ENCODE results near the gene TEX2. TPM values are rescaled to one million over a fixed set of nuclear protein-coding genes. Genes with fewer than 3 reads are reported as not detected.

Gene TEX2
- total and polyA plus RNA-seq, 2 of the 13 experiments (the other 11 are each of a cell fraction or from before 2014, with no cell fraction given): 21.4 to 37.7 TPM

DNA sequence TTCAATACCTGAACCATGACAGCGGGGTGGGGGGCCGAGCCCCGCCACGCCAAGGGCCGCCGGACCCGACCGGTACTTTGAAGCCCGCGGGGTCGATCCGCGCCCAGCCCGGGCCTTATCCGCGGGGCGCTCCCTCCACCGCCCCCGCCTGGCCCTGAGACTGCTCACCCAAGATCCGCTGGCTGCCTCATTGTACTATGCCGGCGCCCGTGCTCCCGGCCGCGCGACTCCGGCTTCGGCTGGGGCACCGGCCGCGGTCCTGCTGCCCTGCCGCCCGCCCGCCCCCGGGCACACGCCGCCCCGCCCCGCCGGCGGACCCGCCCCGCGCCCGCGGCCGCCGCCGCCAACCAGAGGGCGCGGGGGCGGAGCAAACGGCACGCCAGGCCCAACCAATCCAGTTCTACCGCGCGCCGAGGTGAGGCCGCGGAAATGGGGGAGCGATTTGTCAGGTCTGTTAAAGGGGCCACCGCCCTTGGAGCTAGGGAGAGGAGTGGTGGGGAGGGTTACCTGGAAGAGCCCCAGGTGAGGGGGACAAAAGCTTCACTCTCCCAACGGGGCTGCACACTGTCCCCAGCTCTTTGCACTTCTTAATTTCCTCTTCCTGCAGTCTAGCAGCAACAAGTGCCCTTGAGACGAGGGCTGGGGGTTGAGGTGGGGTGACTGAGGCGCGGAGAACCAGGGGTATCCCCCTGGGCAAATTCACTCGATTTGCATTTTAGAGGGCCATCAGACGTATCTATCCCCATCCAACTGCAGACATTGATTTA lies at the start of gene TEX2 (continued):
- TF ChIP-seq, protein P1, sequence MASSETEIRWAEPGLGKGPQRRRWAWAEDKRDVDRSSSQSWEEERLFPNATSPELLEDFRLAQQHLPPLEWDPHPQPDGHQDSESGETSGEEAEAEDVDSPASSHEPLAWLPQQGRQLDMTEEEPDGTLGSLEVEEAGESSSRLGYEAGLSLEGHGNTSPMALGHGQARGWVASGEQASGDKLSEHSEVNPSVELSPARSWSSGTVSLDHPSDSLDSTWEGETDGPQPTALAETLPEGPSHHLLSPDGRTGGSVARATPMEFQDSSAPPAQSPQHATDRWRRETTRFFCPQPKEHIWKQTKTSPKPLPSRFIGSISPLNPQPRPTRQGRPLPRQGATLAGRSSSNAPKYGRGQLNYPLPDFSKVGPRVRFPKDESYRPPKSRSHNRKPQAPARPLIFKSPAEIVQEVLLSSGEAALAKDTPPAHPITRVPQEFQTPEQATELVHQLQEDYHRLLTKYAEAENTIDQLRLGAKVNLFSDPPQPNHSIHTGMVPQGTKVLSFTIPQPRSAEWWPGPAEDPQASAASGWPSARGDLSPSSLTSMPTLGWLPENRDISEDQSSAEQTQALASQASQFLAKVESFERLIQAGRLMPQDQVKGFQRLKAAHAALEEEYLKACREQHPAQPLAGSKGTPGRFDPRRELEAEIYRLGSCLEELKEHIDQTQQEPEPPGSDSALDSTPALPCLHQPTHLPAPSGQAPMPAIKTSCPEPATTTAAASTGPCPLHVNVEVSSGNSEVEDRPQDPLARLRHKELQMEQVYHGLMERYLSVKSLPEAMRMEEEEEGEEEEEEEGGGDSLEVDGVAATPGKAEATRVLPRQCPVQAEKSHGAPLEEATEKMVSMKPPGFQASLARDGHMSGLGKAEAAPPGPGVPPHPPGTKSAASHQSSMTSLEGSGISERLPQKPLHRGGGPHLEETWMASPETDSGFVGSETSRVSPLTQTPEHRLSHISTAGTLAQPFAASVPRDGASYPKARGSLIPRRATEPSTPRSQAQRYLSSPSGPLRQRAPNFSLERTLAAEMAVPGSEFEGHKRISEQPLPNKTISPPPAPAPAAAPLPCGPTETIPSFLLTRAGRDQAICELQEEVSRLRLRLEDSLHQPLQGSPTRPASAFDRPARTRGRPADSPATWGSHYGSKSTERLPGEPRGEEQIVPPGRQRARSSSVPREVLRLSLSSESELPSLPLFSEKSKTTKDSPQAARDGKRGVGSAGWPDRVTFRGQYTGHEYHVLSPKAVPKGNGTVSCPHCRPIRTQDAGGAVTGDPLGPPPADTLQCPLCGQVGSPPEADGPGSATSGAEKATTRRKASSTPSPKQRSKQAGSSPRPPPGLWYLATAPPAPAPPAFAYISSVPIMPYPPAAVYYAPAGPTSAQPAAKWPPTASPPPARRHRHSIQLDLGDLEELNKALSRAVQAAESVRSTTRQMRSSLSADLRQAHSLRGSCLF (CRISPR knock-in tag; IDR thresholded peaks at IDR 0.05; ENCODE audit: borderline replicate concordance): no peak
- peak; percentile 20; the same call in 1 of the 2 replicates for TF ChIP-seq ZNF232 (CRISPR knock-in tag; IDR thresholded peaks at IDR 0.05; ENCODE audit: borderline replicate concordance)
- peak; percentile 20; the same call in 1 of the 2 replicates for TF ChIP-seq TBX3 (IDR thresholded peaks at IDR 0.05; ENCODE audit: borderline replicate concordance)
- TF ChIP-seq, protein P2, sequence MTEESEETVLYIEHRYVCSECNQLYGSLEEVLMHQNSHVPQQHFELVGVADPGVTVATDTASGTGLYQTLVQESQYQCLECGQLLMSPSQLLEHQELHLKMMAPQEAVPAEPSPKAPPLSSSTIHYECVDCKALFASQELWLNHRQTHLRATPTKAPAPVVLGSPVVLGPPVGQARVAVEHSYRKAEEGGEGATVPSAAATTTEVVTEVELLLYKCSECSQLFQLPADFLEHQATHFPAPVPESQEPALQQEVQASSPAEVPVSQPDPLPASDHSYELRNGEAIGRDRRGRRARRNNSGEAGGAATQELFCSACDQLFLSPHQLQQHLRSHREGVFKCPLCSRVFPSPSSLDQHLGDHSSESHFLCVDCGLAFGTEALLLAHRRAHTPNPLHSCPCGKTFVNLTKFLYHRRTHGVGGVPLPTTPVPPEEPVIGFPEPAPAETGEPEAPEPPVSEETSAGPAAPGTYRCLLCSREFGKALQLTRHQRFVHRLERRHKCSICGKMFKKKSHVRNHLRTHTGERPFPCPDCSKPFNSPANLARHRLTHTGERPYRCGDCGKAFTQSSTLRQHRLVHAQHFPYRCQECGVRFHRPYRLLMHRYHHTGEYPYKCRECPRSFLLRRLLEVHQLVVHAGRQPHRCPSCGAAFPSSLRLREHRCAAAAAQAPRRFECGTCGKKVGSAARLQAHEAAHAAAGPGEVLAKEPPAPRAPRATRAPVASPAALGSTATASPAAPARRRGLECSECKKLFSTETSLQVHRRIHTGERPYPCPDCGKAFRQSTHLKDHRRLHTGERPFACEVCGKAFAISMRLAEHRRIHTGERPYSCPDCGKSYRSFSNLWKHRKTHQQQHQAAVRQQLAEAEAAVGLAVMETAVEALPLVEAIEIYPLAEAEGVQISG (CRISPR knock-in tag; IDR thresholded peaks at IDR 0.05): peak; percentile 89
- TF ChIP-seq MZF1 (CRISPR knock-in tag; IDR thresholded peaks at IDR 0.05; ENCODE audit: borderline replicate concordance): peak; percentile 31; the same call in 1 of the 2 replicates
- TF ChIP-seq, protein P3, sequence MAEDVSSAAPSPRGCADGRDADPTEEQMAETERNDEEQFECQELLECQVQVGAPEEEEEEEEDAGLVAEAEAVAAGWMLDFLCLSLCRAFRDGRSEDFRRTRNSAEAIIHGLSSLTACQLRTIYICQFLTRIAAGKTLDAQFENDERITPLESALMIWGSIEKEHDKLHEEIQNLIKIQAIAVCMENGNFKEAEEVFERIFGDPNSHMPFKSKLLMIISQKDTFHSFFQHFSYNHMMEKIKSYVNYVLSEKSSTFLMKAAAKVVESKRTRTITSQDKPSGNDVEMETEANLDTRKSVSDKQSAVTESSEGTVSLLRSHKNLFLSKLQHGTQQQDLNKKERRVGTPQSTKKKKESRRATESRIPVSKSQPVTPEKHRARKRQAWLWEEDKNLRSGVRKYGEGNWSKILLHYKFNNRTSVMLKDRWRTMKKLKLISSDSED (CRISPR knock-in tag; IDR thresholded peaks at IDR 0.05): no peak
- no peak for TF ChIP-seq ZNF816 (CRISPR knock-in tag; IDR thresholded peaks at IDR 0.05; ENCODE audit: borderline replicate concordance)
- no peak for TF ChIP-seq FOXA1 (IDR thresholded peaks at IDR 0.05)
- TF ChIP-seq FOXA1 (CRISPR knock-in tag; IDR thresholded peaks at IDR 0.05): 0 out of 2 replicates have a peak, but pooled peaks have one; percentile 32
- TF ChIP-seq CHCHD3 (CRISPR knock-in tag; IDR thresholded peaks at IDR 0.05): peak; percentile 45; the same call in 1 of the 2 replicates
- TF ChIP-seq KDM4B (CRISPR knock-in tag; IDR thresholded peaks at IDR 0.05): peak; percentile 86
- TF ChIP-seq ZNF589 (CRISPR knock-in tag; conservative IDR thresholded peaks at IDR 0.05): no peak
- peak; percentile 18; the same call in 1 of the 2 replicates for TF ChIP-seq MEIS2 (CRISPR knock-in tag; IDR thresholded peaks at IDR 0.05)
- TF ChIP-seq, protein P4, sequence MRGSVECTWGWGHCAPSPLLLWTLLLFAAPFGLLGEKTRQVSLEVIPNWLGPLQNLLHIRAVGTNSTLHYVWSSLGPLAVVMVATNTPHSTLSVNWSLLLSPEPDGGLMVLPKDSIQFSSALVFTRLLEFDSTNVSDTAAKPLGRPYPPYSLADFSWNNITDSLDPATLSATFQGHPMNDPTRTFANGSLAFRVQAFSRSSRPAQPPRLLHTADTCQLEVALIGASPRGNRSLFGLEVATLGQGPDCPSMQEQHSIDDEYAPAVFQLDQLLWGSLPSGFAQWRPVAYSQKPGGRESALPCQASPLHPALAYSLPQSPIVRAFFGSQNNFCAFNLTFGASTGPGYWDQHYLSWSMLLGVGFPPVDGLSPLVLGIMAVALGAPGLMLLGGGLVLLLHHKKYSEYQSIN (CRISPR knock-in tag; IDR thresholded peaks at IDR 0.05; ENCODE audit: borderline replicate concordance): no peak
- TF ChIP-seq ZNF430 (CRISPR knock-in tag; IDR thresholded peaks at IDR 0.05): peak; percentile 82; the same call in 1 of the 2 replicates
- TF ChIP-seq PPARG (CRISPR knock-in tag; conservative IDR thresholded peaks at IDR 0.05): peak; percentile 64; the same call in 1 of the 2 replicates
- TF ChIP-seq HMG20B (CRISPR knock-in tag; conservative IDR thresholded peaks at IDR 0.05): peak; percentile 53
- no peak; the same call in none of the 2 replicates for TF ChIP-seq ZNF501 (CRISPR knock-in tag; IDR thresholded peaks at IDR 0.05)
- TF ChIP-seq ZNF335 (CRISPR knock-in tag; IDR thresholded peaks at IDR 0.05): no peak; the same call in 1 of the 2 replicates

All from HepG2 (cell line).